Prostate gland (tissue), 2 donors: ENCODE measurements around the gene RPN2.

Source experiments
- POLR2A ChIP-seq: fragments of 450-650 bp; IDR thresholded peaks from one replicate; pipeline ENCODE4 v1.6.1; 2016; ENCODE audit warnings: antibody characterized with exemption, mild to moderate bottlenecking
- POLR2AphosphoS5 ChIP-seq: sonication (generic); formaldehyde crosslinking; IDR thresholded peaks from one replicate; pipeline ENCODE4 v1.6.1; 2017; ENCODE audit warnings: antibody characterized with exemption
- TF ChIP-seq, protein P1 (sequence below), 4 experiments: fragments of 200-600 bp in 2 of 4; fragments of 450-650 bp in 2 of 4; sonication (generic) in 2 of 4; IDR thresholded peaks; 1 replicate in 3 of 4; 2 replicates in 1 of 4; pipeline ENCODE4 v1.5.1; 2016 to 2019; ENCODE audit warnings: antibody characterized with exemption in 4 of 4, mild to moderate bottlenecking in 2 of 4, moderate library complexity in 2 of 4

DNA sequence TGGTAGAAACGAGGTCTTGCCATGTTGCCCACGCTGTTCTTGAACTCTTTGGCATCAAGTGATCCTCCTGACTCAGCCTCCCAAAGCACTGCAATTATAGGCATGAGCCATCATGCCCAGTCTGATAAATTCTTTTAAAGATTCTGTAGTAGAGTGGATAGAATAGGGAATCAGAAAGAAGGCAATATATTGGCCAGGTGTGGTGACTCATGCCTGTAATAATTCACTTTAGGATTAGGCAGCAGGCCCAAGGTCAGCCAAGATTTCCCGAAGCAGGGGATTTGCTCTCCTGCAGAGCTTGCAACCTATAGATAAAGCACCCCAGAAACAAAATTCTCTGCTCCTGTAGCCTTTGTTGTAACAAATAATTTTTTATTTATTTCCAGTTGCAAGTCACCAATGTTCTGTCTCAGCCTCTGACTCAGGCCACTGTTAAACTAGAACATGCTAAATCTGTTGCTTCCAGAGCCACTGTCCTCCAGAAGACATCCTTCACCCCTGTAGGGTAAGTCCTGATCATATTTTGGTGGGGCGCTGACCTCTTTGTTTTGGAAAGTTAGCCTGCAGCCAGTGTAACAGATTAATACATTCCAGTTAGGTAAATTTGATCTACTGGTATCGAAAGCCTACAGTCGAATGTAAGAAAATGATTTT is 30.7 kb downstream of the RPN2 start:
- TF ChIP-seq, protein P1, sequence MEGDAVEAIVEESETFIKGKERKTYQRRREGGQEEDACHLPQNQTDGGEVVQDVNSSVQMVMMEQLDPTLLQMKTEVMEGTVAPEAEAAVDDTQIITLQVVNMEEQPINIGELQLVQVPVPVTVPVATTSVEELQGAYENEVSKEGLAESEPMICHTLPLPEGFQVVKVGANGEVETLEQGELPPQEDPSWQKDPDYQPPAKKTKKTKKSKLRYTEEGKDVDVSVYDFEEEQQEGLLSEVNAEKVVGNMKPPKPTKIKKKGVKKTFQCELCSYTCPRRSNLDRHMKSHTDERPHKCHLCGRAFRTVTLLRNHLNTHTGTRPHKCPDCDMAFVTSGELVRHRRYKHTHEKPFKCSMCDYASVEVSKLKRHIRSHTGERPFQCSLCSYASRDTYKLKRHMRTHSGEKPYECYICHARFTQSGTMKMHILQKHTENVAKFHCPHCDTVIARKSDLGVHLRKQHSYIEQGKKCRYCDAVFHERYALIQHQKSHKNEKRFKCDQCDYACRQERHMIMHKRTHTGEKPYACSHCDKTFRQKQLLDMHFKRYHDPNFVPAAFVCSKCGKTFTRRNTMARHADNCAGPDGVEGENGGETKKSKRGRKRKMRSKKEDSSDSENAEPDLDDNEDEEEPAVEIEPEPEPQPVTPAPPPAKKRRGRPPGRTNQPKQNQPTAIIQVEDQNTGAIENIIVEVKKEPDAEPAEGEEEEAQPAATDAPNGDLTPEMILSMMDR (IDR thresholded peaks at IDR 0.05): no peak
- TF ChIP-seq POLR2AphosphoS5 (no peak), POLR2A (no peak)
